ENCODE data around the gene GPX6. TPM values are rescaled to one million over a fixed set of nuclear protein-coding genes. Genes with fewer than 3 reads are reported as not detected.

Gene GPX6
- total and polyA plus RNA-seq, 2 donors from 2014 or later, result not detected

GRCh38 chr6:28491984-28492317, 23.6 kb downstream of the GPX6 start:
- DNase-seq (no peak), FAIRE-seq (no peak)
- Histone ChIP-seq H3K9ac (ENCODE audit: low read length in 3 of 3) (no peak overlapping the region), H3K27me3 (ENCODE audit: control insufficient read depth, insufficient read depth, low read length) (peaks cover 19% of the 10 kb centered on the region), H3K9me3 (ENCODE audit: control insufficient read depth in 2 of 3, insufficient read depth in 1 of 3, low read length in 3 of 3) (no peaks in the 10 kb centered on the region), H3K4me1 (ENCODE audit: control insufficient read depth in 2 of 3, insufficient read depth in 2 of 3, low read depth in 1 of 3, low read length in 3 of 3) (no peaks in the 10 kb centered on the region), H3K4me3 (ENCODE audit: low read length in 3 of 3) (no peak overlapping the region), H3K36me3 (ENCODE audit: control insufficient read depth in 2 of 3, insufficient read depth in 3 of 3, low read length in 3 of 3) (no peaks in the 10 kb centered on the region), H3K27ac (ENCODE audit: low read depth in 2 of 2, low read length in 2 of 2) (no peak overlapping the region)
- intact Hi-C loops (cut with DNase I), result no loop called here
- TF ChIP-seq CTCF (IDR thresholded peaks at IDR 0.05; ENCODE audit: borderline replicate concordance, extremely low read depth, insufficient read depth), result no peak

- peak in 1 of 5 donors; percentile 32 for DNase-seq
- peak overlapping the region in 1 of 3 donors; percentile 7 for H3K9ac ChIP-seq (ENCODE audit: low read length in 3 of 3)
- H3K27me3 ChIP-seq (ENCODE audit: control insufficient read depth, insufficient read depth, low read length), result peaks cover 19% of the 10 kb centered on the region
- no peak for TF ChIP-seq CTCF (IDR thresholded peaks at IDR 0.05; ENCODE audit: borderline replicate concordance, extremely low read depth, insufficient read depth)
- H3K4me1 ChIP-seq (ENCODE audit: control insufficient read depth in 2 of 3, insufficient read depth in 2 of 3, low read depth in 1 of 3, low read length in 3 of 3), result no peaks in the 10 kb centered on the region
- FAIRE-seq, result no peak
- H3K36me3 ChIP-seq (ENCODE audit: control insufficient read depth in 2 of 3, insufficient read depth in 3 of 3, low read length in 3 of 3), result no peaks in the 10 kb centered on the region
- intact Hi-C loops (cut with DNase I), result no loop called here
- peak overlapping the region in 1 of 3 donors; percentile 13 for H3K4me3 ChIP-seq (ENCODE audit: low read length in 3 of 3)
- H3K9me3 ChIP-seq (ENCODE audit: control insufficient read depth in 2 of 3, insufficient read depth in 1 of 3, low read length in 3 of 3), result no peaks in the 10 kb centered on the region
- no peak overlapping the region for H3K27ac ChIP-seq (ENCODE audit: low read depth in 2 of 2, low read length in 2 of 2)
These were observed 25.2 kb downstream of the GPX6 start for GRCh38 chr6:28490205-28490890.

GRCh38 chr6:28489366-28490204, 26.0 kb downstream of the GPX6 start:
- H3K27me3 ChIP-seq (ENCODE audit: control insufficient read depth, insufficient read depth, low read length), result peaks cover 19% of the 10 kb centered on the region
- no peak overlapping the region for H3K27ac ChIP-seq (ENCODE audit: low read depth in 2 of 2, low read length in 2 of 2)
- H3K9me3 ChIP-seq (ENCODE audit: control insufficient read depth in 2 of 3, insufficient read depth in 1 of 3, low read length in 3 of 3), result no peaks in the 10 kb centered on the region
- intact Hi-C loops (cut with DNase I), result no loop called here
- TF ChIP-seq CTCF (IDR thresholded peaks at IDR 0.05; ENCODE audit: borderline replicate concordance, extremely low read depth, insufficient read depth), result no peak
- H3K4me1 ChIP-seq (ENCODE audit: control insufficient read depth in 2 of 3, insufficient read depth in 2 of 3, low read depth in 1 of 3, low read length in 3 of 3), result no peaks in the 10 kb centered on the region
- DNase-seq (peak in 4 of 5 donors; percentile 37 to 71 (median 62)), FAIRE-seq (no peak)
- H3K9ac ChIP-seq (ENCODE audit: low read length in 3 of 3), result peak overlapping the region in 1 of 3 donors; percentile 7
- no peaks in the 10 kb centered on the region for H3K36me3 ChIP-seq (ENCODE audit: control insufficient read depth in 2 of 3, insufficient read depth in 3 of 3, low read length in 3 of 3)
- peak overlapping the region in 1 of 3 donors; percentile 13 for H3K4me3 ChIP-seq (ENCODE audit: low read length in 3 of 3)
